HG03558 (cell line): ENCODE measurements around the gene ABCG4.
"Not testable (repeated sequence)": the region's sequence is repeated elsewhere in the genome, so short reads cannot be mapped to it uniquely, and the experiment has no call there.

Experiments used
- ATAC-seq: cut with Tn5 transposase; IDR thresholded peaks from one replicate; pipeline ENCODE4 v1.9.1; 2021; ENCODE audit warnings: moderate number of reproducible peaks; ENCODE audit not compliant: unreplicated experiment; ENCODE audit errors: extremely low read depth

Gene ABCG4

GRCh38 chr11:119149018-119149785 is at the start of gene ABCG4:
Gene ABCG4 (plus strand): TSS chr11:119149052. CDS start chr11:119149966, 914 bp downstream.
- no peak for ATAC-seq

- ATAC-seq: no peak
These were observed 49.1 kb upstream of the ABCG4 start for GRCh38 chr11:119099711-119100110.

GRCh38 chr11:119100246-119100970 is 48.4 kb upstream of the ABCG4 start:
- ATAC-seq: no peak

DNA sequence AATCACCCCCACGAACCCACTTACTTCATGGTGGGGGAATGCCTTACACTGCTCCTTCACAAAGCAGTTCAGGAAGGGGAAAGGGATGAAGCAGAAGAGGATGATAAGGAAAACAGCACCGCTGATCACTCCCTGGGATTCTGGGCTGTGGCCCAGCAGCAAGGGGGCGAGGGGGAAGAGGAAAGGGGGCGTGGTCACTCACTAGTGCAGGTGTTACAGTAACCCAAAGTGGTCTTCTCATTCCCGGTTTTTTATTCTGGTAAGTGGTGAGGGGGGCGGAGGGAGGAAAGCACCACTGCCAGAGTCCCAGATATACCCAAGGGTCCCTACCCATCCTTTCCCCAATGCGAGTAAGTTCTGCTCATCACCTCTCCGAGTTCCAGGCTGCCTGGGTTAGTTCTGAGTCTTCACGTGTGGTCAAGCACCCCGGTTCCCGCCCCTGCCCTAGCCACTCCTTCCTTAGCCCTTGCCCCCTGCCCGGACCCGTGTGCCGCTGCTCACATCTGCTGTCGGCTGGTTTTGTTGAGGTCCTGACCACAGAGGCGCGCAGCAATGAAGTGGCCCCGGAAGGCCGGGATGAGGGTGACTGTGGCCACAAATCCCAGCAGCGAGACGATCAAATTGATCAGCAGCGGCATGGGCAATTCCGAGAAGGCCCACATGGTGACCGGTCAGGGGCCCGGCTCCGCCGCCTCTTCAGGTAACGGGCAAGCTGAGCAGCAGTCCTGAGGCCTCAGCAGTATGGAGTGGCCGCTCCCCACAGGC is 47.7 kb upstream of the ABCG4 start:
- peak; percentile 10 for ATAC-seq

GRCh38 chr11:119101759-119102423 is 47.0 kb upstream of the ABCG4 start, which contains the start of gene DPAGT1:
Gene DPAGT1 (minus strand): TSS chr11:119101853. CDS start chr11:119101655, 198 bp downstream.
- peak; percentile 46 for ATAC-seq

DNA sequence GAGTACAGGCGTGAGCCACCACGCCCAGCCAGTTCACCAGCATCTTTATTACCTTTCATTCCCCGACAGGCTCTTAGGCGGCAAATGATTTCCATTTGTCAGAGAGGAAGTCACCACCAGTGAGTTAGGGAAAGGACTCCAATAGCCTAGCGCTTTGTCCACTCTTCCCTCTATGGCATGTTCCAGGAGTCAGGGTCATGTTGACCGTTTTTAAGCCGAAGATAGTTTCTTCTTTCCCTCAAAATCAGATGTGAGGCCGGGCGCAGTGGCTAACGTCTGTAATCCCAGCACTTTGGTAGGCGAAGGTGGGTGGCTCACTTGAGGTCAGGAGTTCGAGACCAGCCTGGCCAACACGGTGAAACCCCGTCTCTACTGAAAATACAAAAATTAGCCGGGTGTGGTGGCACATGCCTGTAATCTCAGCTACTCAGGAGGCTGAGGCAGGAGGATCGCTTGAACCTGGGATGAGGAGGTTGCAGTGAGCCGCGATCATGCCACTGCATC is 45.6 kb upstream of the ABCG4 start:
- ATAC-seq: not testable (repeated sequence)

DNA sequence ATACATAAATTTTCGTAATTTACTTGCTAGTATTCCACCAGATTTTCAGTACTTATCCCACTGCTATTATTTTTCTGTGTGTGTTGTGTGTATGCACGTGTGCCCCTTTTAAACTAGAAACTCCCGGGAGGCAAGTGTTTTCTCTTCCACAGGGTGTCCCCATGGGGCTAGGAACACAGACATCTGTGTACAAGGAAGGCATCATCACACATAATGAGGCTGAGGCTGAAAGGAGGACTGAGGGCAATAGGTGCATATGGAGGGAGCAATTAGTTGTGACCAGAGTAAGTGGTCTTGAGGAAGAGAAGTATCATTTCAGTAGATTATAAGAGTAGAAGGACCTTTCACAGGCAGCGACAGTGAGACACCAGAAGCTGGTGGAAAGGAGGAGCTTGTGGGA is 45.1 kb upstream of the ABCG4 start:
- ATAC-seq: no peak

GRCh38 chr11:119106564-119107537 is 42.0 kb upstream of the ABCG4 start, which contains the start of gene C2CD2L:
Gene C2CD2L (plus strand): TSS chr11:119107344. CDS start chr11:119107742, 398 bp downstream.
- peak; percentile 35 for ATAC-seq

DNA sequence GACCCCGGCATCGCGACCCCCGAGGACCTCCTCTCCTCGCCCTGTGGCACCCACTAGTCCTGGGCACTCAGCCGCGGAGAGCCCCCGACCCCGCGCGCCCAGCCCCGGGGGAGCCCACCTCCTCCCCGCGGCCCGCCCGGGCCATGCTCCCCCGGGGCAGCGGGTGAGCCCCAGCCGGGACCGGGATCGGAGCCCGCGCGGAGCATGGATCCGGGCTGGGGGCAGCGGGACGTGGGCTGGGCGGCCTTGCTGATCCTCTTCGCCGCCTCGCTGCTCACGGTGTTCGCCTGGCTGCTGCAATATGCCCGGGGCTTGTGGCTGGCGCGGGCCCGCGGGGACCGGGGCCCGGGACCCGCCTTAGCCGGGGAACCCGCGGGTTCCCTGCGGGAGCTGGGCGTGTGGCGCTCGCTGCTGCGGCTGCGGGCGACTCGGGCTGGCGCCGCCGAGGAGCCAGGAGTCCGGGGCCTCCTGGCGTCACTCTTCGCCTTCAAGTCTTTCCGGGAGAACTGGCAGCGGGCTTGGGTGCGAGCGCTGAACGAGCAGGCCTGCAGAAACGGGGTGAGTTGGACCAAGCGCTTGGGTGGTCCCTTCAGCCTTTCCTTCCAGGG is 41.2 kb upstream of the ABCG4 start:
- peak; percentile 11 for ATAC-seq

DNA sequence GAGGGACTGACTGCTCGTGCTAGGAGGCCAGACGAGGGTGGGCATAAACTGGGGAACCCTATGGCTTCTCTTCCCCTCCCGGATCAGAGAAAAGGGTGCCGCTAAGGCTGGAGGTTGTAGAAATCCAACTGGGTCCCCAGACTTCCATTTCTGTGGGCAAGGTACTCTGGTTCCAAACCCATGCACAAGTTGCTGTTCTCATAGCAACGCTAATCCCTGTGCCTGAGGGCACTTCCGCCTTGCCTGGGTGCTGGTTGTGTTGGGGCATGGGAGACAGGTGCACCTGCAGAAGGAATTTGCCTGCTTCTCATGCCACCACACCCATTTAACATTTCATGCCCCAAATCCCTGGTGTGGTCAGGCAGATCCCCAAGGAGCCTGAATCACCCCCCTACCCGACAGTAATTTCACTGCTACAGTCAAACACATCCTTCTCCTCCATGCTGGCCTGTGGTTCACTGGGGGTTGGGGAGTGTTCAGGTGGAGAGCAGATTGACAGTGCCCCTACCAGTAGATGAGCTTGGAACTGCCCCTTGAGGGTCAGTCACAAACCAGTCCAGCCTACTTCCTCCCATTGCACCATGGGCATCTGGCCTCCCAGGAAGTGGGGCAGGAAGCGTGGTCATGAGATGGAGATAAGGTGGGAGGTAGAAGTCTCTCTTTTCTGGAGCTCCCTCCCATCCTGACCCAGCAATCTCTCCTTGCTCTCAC is 40.6 kb upstream of the ABCG4 start:
- ATAC-seq: no peak

GRCh38 chr11:119108857-119109221 is 40.0 kb upstream of the ABCG4 start:
- ATAC-seq: no peak

DNA sequence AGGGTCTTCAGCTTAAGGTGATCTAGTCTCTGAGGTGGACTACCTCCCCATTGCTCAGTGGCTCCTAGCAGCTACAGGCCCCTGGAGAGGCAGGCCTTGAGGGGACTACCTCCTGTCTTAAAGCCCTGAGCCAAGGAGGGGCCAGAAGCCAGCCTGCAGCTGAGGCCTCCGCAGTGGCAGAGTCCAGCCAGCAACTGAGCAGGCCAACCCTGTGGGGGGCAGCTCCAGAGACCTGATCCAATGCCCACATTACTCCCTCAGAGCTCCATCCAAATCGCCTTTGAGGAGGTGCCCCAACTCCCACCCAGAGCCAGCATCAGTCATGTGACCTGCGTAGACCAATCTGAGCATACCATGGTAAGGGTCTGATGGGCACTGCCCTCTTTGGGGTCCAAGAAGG is 39.0 kb upstream of the ABCG4 start:
- ATAC-seq: no peak

GRCh38 chr11:119110439-119110838 is 38.4 kb upstream of the ABCG4 start:
- ATAC-seq: no peak

DNA sequence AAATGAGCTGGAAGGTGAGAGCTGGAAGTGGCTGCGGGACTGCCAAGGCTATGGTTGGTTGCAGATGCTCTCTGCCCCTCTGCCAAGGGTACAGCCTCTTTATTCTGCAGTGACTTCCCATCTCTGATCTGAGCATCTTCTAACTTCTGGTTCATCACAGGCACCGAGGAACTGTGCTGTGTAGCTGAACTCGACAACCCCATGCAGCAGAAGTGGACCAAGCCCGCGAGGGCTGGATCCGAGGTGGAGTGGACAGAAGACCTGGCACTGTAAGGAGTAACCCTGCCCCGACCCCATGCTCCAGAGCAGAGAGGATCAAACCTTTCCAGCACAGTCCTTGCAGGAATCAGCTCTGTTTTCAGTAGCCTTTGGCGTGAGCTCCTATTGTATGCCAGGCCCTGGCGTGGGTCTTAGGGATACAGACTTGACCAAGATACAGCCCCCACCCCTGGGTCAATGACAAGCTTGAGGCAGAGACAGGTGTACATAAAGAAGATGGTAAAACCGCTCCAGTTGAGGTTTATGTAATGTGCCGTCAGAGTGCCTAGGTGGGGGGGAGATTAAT is 37.4 kb upstream of the ABCG4 start:
- no peak for ATAC-seq

GRCh38 chr11:119112314-119113020 is 36.4 kb upstream of the ABCG4 start:
- ATAC-seq: no peak

DNA sequence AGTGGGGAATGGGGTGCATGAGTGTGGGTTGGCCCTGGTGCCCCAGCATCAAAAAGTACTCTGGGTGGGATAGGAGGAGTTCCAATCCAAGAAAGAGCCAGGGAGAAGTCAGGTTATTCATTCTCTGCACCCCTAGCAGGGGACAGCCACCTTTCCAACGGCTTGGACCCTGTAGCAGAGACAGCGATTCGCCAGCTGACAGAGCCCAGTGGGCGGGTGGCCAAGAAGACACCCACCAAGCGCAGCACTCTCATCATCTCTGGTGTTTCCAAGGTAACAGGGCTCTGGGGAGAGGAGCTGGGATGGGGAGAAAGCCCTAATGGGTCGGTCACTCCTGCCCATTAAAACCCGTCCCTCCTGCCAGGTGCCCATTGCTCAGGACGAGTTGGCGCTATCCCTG is 35.1 kb upstream of the ABCG4 start:
- no peak for ATAC-seq

GRCh38 chr11:119114351-119114750 is 34.5 kb upstream of the ABCG4 start:
- ATAC-seq: no peak
